Tibial nerve (tissue), 3 donors: ENCODE results near the gene GPBP1.
"Not testable (repeated sequence)": the region's sequence is repeated elsewhere in the genome, so short reads cannot be mapped to it uniquely, and the experiment has no call there.

Experiments
- CTCF ChIP-seq, 5 experiments: fragments of 200-600 bp in 3 of 5; fragments of 450-650 bp in 2 of 5; sonication (generic) in 3 of 5; IDR thresholded peaks; one replicate each; pipeline ENCODE4 v1.5.1; 2016 to 2019; ENCODE audit warnings: antibody characterized with exemption in 5 of 5, mild to moderate bottlenecking in 3 of 5, moderate library complexity in 2 of 5
- POLR2A ChIP-seq, 2 donors: fragments of 450-650 bp; IDR thresholded peaks; one replicate each; pipeline ENCODE4 v1.6.1; 2017; ENCODE audit warnings: antibody characterized with exemption in 2 of 2, mild to moderate bottlenecking in 2 of 2, moderate library complexity in 2 of 2

DNA sequence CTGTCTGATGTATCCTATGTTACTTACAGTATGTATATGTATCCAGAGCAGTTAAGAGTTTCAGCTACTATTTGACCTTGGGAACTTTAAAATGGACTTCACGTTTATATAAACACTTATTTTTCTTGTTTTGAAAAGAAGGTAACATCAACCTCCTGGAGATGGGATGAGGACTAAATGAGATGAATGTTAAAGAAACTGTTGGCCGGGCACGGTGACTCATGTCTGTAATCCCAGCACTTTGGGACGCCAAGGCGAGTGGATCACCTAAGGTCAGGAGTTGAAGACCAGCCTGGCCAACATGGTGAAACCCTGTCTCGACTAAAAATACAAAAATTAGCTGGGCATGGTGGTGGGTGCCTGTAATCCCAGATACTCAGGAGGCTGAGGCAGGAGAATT lies 19.0 kb downstream of the GPBP1 start:
- TF ChIP-seq CTCF, POLR2A (IDR thresholded peaks at IDR 0.05): not testable (repeated sequence)
